GM21619 (cell line): ENCODE measurements around the gene GPX4.
A peak's percentile ranks its signal among the peaks of the same experiment; 100 is the strongest.

ENCODE experiments used
- ATAC-seq: cut with Tn5 transposase; IDR thresholded peaks from one replicate; pipeline ENCODE4 v1.9.1; 2021; ENCODE audit not compliant: unreplicated experiment

The GPX4 gene

GRCh38 chr19:1130771-1131717, 27.2 kb downstream of the GPX4 start:
- ATAC-seq, result no peak

GRCh38 chr19:1131718-1132551, 28.1 kb downstream of the GPX4 start:
- ATAC-seq, result peak; percentile 35

- ATAC-seq, result peak; percentile 3
Observed at GRCh38 chr19:1132552-1133383, 29.0 kb downstream of the GPX4 start.

- peak; percentile 42 for ATAC-seq
Observed at GRCh38 chr19:1133471-1133929, 29.7 kb downstream of the GPX4 start.

GRCh38 chr19:1134431-1134830, 30.6 kb downstream of the GPX4 start:
- ATAC-seq, result no peak

- no peak for ATAC-seq
Observed at GRCh38 chr19:1135454-1135853, 31.7 kb downstream of the GPX4 start.

GRCh38 chr19:1136201-1136600, 32.4 kb downstream of the GPX4 start:
- no peak for ATAC-seq

- no peak for ATAC-seq
Observed at GRCh38 chr19:1136621-1137317, 33.0 kb downstream of the GPX4 start.

GRCh38 chr19:1138121-1138520, 34.3 kb downstream of the GPX4 start:
- no peak for ATAC-seq

- ATAC-seq, result no peak
Observed at GRCh38 chr19:1139126-1139525, 35.3 kb downstream of the GPX4 start.

GRCh38 chr19:1140272-1141027, 36.7 kb downstream of the GPX4 start:
- no peak for ATAC-seq

- ATAC-seq, result no peak
Observed at GRCh38 chr19:1141944-1142343, 38.1 kb downstream of the GPX4 start.

- no peak for ATAC-seq
Observed at GRCh38 chr19:1143828-1144399, 40.1 kb downstream of the GPX4 start.

- ATAC-seq, result no peak
Observed at GRCh38 chr19:1144741-1145140, 40.9 kb downstream of the GPX4 start.

- no peak for ATAC-seq
Observed at GRCh38 chr19:1145635-1146411, 42.0 kb downstream of the GPX4 start.

- no peak for ATAC-seq
Observed at GRCh38 chr19:1146412-1146699, 42.6 kb downstream of the GPX4 start.

GRCh38 chr19:1146858-1147780, 43.3 kb downstream of the GPX4 start:
- no peak for ATAC-seq
